ENCODE results near the gene LAMB4.

LAMB4 gene

DNA sequence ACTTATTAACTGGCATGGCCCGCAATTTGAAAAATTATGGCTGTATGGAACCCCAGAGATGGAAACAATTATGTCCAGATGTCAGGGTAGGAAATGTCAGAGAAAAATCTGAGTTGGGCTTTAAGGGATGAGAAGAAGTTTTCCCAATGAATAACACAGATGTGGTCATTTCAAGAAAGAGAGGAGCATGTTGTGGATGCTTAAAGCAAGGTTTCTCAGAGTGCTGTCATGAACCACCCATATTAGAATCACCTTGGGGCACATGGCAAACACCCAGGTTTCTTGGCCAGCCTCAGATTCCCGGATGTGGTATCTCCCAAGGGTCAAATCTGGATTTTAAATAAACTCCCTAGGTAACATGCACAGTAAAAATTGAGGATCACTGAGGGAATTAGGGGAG is 43.6 kb downstream of the LAMB4 start:
- TF ChIP-seq, protein P1, sequence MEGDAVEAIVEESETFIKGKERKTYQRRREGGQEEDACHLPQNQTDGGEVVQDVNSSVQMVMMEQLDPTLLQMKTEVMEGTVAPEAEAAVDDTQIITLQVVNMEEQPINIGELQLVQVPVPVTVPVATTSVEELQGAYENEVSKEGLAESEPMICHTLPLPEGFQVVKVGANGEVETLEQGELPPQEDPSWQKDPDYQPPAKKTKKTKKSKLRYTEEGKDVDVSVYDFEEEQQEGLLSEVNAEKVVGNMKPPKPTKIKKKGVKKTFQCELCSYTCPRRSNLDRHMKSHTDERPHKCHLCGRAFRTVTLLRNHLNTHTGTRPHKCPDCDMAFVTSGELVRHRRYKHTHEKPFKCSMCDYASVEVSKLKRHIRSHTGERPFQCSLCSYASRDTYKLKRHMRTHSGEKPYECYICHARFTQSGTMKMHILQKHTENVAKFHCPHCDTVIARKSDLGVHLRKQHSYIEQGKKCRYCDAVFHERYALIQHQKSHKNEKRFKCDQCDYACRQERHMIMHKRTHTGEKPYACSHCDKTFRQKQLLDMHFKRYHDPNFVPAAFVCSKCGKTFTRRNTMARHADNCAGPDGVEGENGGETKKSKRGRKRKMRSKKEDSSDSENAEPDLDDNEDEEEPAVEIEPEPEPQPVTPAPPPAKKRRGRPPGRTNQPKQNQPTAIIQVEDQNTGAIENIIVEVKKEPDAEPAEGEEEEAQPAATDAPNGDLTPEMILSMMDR (conservative IDR thresholded peaks at IDR 0.05; ENCODE audit: low read depth, low read length), result no peak
- no peak overlapping the region for H3K4me3 ChIP-seq (ENCODE audit: low read depth, low read length)
- DNase-seq (ENCODE audit: low read depth), result no peak

DNA sequence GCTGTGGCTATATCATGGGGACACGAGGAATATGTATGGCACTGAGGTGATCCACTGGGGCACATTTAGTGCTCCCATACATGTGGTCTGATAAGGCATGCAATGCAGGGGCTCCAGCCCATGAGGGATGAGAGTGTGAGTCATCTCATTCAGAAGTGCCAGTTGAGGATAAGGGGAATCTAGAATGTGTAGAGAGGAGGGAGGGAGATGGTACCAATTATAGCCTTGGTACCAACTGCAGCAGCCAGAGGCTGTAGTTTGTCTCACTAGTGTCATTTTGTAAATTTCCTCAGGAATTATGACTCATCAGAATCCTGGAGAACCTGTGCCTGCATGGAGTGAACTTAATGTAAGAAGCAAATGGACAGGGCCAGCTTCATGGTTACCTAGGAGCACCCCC is 46.2 kb downstream of the LAMB4 start:
- H3K4me3 ChIP-seq (ENCODE audit: low read depth, low read length), result no peak overlapping the region
- DNase-seq (ENCODE audit: low read depth), result no peak
- TF ChIP-seq, protein P1 (conservative IDR thresholded peaks at IDR 0.05; ENCODE audit: low read depth, low read length), result no peak

DNA sequence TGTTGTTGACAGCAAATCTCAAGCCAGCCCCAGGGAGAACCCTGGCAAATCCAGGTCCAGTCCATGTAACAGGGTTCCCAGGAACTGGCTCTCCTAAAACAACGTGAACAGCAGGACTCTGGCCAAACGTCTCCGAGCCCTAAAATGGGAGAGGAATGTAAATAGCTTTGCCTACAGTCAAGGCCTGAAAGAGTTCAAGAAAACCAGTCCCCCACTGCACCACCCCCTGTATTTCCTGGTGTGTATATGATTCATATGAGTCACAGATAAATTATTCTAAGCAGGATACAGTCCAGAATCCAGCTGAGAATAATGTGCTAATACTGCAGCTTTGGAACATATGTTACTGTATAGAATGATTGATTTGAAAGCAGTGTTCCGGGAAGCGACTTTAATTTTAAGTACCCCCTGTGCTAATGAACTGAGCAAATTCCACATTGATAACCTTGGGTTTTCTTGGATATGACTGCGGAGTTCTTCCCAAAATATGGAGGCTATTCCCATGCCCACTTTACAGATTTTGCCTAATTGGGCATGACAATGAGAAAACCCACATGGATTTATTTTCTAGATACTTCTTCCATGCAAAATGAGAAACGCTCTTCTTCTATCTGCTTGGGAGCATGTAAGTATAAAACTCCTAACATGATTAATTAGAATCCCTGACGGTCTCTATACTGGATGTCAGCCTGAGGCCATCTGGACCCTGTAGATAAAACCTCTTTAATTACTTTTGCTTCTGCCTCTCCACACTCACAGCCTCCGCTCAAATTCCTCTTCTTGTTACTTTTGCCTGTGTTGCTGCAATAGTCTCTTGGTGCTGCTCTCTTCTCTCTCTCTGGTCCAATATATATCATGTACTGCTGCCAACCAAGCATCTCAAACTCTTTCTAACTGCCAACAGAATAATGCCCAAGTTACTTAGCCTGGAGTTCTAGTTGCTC is 50.2 kb downstream of the LAMB4 start:
- DNase-seq (ENCODE audit: low read depth), result peak; percentile 93
- no peak overlapping the region for H3K4me3 ChIP-seq (ENCODE audit: low read depth, low read length)
- TF ChIP-seq, protein P1 (conservative IDR thresholded peaks at IDR 0.05; ENCODE audit: low read depth, low read length), result no peak

DNA sequence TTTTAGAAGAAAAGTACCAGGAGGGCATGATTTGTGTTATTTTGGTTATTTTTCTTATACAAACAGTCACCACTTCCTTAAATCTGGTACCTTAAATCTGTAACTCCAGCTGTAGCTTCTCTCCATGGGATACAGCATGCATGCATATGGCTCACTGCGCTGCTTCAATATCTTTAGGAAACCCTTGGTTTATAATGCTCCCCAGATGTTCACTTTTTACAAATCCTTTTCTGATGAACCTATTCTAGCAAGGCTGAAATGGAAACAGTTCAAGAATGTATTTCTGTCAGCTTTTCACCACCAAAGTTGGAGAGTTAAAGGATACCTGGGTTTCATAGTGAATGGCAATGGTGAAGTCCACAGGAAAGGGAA is 50.9 kb downstream of the LAMB4 start:
- TF ChIP-seq, protein P1 (conservative IDR thresholded peaks at IDR 0.05; ENCODE audit: low read depth, low read length), result no peak
- H3K4me3 ChIP-seq (ENCODE audit: low read depth, low read length), result no peak overlapping the region
- no peak for DNase-seq (ENCODE audit: low read depth)

DNA sequence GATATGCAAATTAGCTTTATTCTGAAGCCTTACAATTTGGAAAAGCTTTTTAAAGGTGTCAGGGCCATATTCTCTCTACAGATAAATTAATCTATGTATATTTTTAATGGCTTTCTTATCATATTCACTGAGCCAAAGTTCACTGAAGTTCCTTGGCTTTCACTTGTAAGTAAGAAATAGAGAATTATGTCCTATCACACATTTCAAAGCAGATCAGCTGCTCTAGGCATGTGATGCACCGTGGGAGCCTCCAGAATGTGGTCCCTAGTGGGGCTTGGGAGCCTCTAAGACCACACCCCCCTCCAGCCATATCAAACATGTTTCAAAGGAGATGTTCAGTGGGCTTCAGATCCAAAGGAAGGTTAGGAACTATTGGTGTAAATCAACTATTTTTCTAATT is 51.5 kb downstream of the LAMB4 start:
- TF ChIP-seq, protein P1 (conservative IDR thresholded peaks at IDR 0.05; ENCODE audit: low read depth, low read length), result no peak
- DNase-seq (ENCODE audit: low read depth), result no peak
- H3K4me3 ChIP-seq (ENCODE audit: low read depth, low read length), result no peak overlapping the region

DNA sequence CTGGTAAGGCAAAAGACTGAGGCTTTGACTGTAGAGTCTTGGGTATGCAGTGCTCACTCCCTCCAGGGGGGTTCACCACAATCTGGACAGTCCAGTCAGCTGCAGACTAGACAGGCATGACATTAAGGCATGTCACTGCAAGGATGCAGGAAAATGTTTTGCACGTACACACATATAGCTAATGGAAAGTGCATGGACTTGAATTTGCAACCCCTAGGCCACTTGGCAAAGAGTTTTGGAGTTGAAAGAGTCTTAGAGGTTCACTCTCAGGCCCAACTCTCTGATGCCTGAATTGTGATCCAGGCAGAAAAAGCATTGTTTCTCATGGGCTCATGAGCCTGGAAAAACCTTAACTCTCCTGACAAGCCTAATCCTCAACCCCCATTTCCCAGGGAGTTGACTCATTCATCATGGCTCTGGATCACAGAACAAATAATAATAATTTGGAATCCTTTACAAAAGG is 51.9 kb downstream of the LAMB4 start:
- TF ChIP-seq, protein P1 (conservative IDR thresholded peaks at IDR 0.05; ENCODE audit: low read depth, low read length), result no peak
- DNase-seq (ENCODE audit: low read depth), result no peak
- H3K4me3 ChIP-seq (ENCODE audit: low read depth, low read length), result no peak overlapping the region

DNA sequence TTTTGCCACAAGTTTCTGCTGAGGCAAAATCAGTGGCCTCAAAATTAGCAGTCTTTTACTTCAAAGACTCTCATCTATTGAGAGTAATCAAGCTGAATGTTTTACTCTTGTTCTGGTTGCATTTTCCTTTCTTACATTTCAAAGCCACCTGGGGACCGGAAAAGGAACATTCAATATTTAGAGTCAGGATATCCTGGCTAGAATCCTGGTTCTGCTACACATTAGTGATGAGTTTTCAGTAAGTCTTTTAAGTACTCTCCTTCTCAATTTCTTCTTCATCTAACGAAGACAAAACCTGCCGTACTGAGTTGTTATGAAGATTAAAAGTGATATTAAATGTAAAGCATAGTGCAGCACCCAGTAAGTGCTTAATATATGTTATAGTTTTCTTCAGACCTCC is 52.5 kb downstream of the LAMB4 start:
- TF ChIP-seq, protein P1 (conservative IDR thresholded peaks at IDR 0.05; ENCODE audit: low read depth, low read length), result no peak
- no peak overlapping the region for H3K4me3 ChIP-seq (ENCODE audit: low read depth, low read length)
- no peak for DNase-seq (ENCODE audit: low read depth)

All from choroid plexus epithelial cell (primary cell).